Mucosa of rectum (tissue), 2 donors: ENCODE results near the gene CREBRF.
"Not testable (repeated sequence)": the region's sequence is repeated elsewhere in the genome, so short reads cannot be mapped to it uniquely, and the experiment has no call there.

ENCODE experiments used
- H3K27ac ChIP-seq, 2 donors: one replicate each; pipeline ENCODE4 v1.7.0; 2013; ENCODE audit warnings: inconsistent platforms in 2 of 2, low read depth in 2 of 2, low read length in 2 of 2
- H3K27me3 ChIP-seq, 2 donors: one replicate each; pipeline ENCODE4 v1.7.0; 2013; ENCODE audit warnings: low read length in 2 of 2; ENCODE audit not compliant: control insufficient read depth in 2 of 2, insufficient read depth in 2 of 2
- H3K36me3 ChIP-seq, 2 donors: one replicate each; pipeline ENCODE4 v1.7.0; 2013; ENCODE audit warnings: low read length in 2 of 2; ENCODE audit not compliant: control insufficient read depth in 2 of 2, insufficient read depth in 2 of 2
- H3K4me1 ChIP-seq, 2 donors: one replicate each; pipeline ENCODE4 v1.7.0; 2013; ENCODE audit warnings: low read length in 2 of 2, mild to moderate bottlenecking in 1 of 2; ENCODE audit not compliant: control insufficient read depth in 2 of 2, insufficient read depth in 2 of 2
- H3K4me3 ChIP-seq, 2 donors: one replicate each; pipeline ENCODE4 v1.7.0; 2013; ENCODE audit warnings: low read length in 2 of 2
- H3K9ac ChIP-seq, 2 donors: one replicate each; pipeline ENCODE4 v1.7.0; 2013; ENCODE audit warnings: low read length in 2 of 2, low read depth in 1 of 2, mild to moderate bottlenecking in 1 of 2
- H3K9me3 ChIP-seq, 2 donors: one replicate each; pipeline ENCODE4 v1.7.0; 2013; ENCODE audit warnings: low read length in 2 of 2; ENCODE audit not compliant: control insufficient read depth in 2 of 2
- donor health status: healthy.
- donor health status: Normal muscosa, but diverticular disease.

The CREBRF gene

DNA sequence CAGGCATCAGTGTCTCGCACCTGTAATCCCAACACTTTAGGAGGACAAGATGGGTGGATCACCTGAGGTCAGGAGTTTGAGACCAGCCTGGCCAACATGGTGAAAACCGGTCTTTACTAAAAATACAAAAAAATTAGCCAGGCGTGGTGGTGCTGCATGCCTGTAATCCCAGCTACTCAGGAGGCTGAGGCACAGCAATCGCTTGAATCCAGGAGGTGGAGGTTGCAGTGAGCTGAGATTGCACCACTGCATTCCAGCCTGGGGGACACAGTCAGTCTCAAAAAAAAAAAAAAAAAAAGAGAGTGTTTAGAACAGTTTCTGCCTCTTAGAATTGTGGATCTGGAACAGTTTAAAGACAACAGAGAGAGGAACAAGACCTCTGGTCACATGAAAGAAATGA, 20.3 kb downstream of the CREBRF start:
- not testable (repeated sequence) for H3K27ac ChIP-seq, H3K9me3 ChIP-seq, H3K4me1 ChIP-seq, H3K27me3 ChIP-seq, H3K4me3 ChIP-seq, H3K9ac ChIP-seq
- H3K36me3 ChIP-seq: peaks cover 3 to 11% of the 10 kb centered on the region in 2 donors

DNA sequence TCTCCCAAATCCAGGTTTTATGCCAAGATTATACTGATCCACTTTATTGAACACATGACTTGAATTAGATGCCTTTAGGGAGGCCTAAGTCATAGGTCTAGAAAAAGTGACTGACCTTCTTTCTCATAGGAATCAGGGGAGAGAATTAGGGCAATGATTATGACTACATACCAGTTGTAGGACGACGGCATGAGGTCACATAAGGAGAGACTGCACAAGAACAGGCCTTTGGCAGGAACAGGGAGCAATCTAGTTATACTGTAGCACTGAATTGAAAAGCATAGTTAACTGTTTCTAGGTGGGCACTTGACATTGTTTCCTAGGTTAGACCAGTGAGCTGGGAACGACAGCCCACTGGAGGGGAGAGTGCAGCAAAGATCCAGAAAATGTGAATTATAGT, 22.7 kb downstream of the CREBRF start:
- Histone ChIP-seq H3K27ac (no peak overlapping the region), H3K36me3 (peaks cover 7 to 14% of the 10 kb centered on the region in 2 donors), H3K27me3 (no peaks in the 10 kb centered on the region), H3K4me3 (no peak overlapping the region), H3K9me3 (no peaks in the 10 kb centered on the region), H3K9ac (no peak overlapping the region), H3K4me1 (no peaks in the 10 kb centered on the region)

DNA sequence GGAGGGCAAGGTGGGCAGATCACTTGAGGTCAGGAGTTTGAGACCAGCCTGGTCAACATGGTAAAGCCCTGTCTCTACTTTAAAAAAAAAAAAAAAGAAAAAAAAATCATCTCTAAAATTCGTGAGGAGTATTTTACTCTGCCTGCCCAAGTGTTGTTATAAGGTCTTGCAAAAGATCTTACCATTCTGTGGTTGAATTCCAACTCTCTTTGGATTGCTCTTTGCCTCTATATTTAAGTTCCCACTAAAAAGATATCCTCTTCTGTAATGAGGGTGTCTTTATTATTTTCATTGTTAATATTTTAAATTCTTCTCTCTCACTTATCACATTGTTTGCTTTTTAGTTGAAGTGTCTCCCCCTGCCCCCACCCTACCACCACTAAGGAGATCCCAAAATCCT, 33.4 kb downstream of the CREBRF start:
- peaks cover 7% of the 10 kb centered on the region in 2 donors for H3K4me1 ChIP-seq
- peaks cover 5 to 28% of the 10 kb centered on the region in 2 donors for H3K36me3 ChIP-seq
- H3K27ac ChIP-seq: no peak overlapping the region
- no peaks in the 10 kb centered on the region for H3K27me3 ChIP-seq
- no peaks in the 10 kb centered on the region for H3K9me3 ChIP-seq
- no peak overlapping the region for H3K4me3 ChIP-seq
- H3K9ac ChIP-seq: no peak overlapping the region

DNA sequence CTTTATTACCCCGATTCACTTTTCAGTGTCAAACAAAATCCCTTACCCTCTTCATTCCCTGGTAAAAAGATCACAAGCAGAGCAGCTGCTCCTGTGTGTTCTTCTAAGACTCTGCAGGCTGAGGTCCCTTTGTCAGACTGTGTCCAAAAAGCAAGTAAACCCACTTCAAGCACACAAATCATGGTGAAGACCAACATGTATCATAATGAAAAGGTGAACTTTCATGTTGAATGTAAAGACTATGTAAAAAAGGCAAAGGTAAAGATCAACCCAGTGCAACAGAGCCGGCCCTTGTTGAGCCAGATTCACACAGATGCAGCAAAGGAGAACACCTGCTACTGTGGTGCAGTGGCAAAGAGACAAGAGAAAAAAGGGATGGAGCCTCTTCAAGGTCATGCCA, 34.5 kb downstream of the CREBRF start:
- Histone ChIP-seq H3K4me1 (peaks cover 7% of the 10 kb centered on the region in 2 donors), H3K9ac (no peak overlapping the region), H3K9me3 (no peaks in the 10 kb centered on the region), H3K36me3 (peaks cover 5 to 27% of the 10 kb centered on the region in 2 donors), H3K4me3 (no peak overlapping the region), H3K27ac (no peak overlapping the region), H3K27me3 (no peaks in the 10 kb centered on the region)

DNA sequence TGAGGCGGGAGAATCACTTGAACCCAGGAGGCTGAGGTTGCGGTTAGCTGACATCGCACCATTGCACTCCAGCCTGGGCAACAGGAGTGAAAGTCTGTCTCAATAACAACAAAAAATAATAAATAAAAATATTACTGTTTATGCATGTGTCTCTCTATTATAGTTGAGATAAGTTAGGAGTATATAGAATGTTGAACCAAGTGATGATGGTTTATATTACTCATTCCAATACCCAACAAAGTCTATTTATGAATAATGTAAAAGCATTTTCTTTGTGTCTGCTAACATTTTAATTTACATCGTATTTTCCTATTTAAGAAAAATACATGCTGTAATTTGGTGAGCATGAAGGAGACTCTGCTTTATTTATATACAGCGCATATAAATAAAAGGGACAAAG, 35.8 kb downstream of the CREBRF start:
- peaks cover 5 to 24% of the 10 kb centered on the region in 2 donors for H3K36me3 ChIP-seq
- H3K9me3 ChIP-seq: no peaks in the 10 kb centered on the region

DNA sequence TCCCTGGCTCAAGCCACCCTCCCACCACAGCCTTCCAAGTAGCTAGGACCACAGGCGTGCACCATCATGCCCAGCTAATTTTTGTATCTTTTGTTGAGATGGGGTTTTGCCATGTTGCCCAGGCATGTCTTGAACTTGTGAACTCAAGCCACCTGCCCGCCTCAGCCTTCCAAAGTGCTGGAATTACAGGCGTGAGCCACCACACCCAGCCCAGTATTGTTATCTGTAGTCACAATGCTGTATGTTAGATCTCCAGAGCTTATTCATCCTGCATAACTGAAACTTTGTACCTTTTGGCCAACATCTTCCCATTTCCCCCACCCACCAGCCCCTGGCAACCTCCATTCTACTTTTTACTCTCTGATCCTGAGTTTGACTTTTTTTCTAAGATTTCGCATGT, 37.5 kb downstream of the CREBRF start:
- Histone ChIP-seq H3K4me1 (peaks cover 7% of the 10 kb centered on the region in 2 donors), H3K4me3 (no peak overlapping the region), H3K27ac (no peak overlapping the region), H3K9ac (no peak overlapping the region), H3K27me3 (no peaks in the 10 kb centered on the region), H3K9me3 (no peaks in the 10 kb centered on the region), H3K36me3 (peaks cover 5 to 17% of the 10 kb centered on the region in 2 donors)

More for the DNA sequence above, 35.8 kb downstream of the CREBRF start:
- Histone ChIP-seq H3K27me3 (no peaks in the 10 kb centered on the region), H3K9ac (no peak overlapping the region), H3K4me1 (peaks cover 7% of the 10 kb centered on the region in 2 donors), H3K4me3 (no peak overlapping the region), H3K27ac (no peak overlapping the region)

DNA sequence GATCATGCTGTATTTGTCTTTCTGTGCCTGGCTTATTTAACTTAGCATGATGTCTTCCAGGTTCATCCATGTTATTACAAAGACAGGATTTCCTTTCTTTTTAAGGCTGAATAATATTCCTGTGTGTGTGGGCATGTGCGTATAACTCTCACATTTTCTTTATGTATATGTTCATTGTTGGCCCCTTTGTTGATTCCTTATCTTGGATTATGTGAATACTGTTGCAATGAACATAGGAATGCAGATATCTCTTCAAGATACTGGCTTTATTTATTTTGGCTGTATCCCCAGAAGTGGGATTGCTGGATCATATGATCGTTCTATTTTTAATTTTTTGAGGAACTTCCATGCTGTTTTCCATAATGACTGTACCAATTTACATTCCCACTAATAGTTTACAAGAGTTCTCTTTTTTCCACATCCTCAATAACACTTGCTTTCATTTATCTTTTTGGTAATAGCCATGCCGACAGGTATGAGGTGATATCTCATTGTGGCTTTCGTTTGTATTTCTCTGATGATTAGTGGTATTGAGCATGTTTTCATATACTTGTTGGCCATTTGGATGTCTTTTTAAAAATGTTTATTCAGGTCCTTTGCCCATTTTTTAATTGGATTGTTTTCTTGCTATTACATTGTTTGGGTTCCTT, 38.0 kb downstream of the CREBRF start:
- Histone ChIP-seq H3K4me3 (no peak overlapping the region), H3K9ac (no peak overlapping the region), H3K27ac (no peak overlapping the region), H3K9me3 (no peaks in the 10 kb centered on the region), H3K36me3 (peaks cover 5 to 19% of the 10 kb centered on the region in 2 donors), H3K4me1 (peaks cover 7% of the 10 kb centered on the region in 2 donors), H3K27me3 (no peaks in the 10 kb centered on the region)

DNA sequence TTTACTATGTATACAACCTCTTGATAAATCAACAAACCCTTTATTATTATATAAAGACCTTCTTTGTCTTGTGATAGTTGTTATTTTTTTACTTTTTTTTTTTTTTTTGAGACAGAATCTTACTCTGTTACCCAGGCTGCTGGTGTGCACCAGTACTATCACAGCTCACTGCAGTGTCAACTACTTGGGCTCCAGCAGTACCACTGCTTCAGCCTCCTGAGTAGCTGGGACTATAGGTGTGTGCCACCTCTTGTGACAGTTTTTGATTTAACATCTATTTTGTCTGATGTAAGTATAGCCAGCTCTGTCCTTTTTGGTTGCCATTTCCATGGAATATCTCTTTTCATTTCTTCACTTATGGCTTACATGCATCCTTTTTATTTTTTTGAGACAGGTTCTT, 42.6 kb downstream of the CREBRF start:
- H3K27ac ChIP-seq: no peak overlapping the region
- peaks cover 0 to 4% of the 10 kb centered on the region in 2 donors for H3K9me3 ChIP-seq
- no peaks in the 10 kb centered on the region for H3K27me3 ChIP-seq
- H3K4me3 ChIP-seq: no peak overlapping the region
- no peak overlapping the region for H3K9ac ChIP-seq
- H3K36me3 ChIP-seq: peaks cover 0 to 2% of the 10 kb centered on the region in 2 donors
- peaks cover 2 to 6% of the 10 kb centered on the region in 2 donors for H3K4me1 ChIP-seq

DNA sequence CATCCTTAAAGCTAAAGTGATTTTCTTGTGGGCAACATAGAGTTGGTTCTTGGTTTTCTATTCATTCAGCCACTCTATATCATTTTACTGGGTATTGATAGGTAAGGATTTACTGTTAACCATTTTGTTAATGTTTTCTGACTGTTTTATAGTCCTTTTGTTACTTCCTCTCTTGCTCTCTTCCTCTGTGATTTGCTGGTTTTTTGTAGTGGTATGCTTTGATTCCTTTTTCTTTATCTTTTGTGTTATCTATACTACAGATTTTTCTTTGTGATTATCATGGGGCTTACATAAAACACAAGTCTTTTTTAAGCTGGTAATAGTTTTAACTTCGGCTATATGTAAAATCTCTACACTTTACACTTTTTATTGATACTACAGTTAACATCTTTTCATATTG, 43.3 kb downstream of the CREBRF start:
- Histone ChIP-seq H3K36me3 (peaks cover 0 to 2% of the 10 kb centered on the region in 2 donors), H3K4me1 (no peaks in the 10 kb centered on the region), H3K27me3 (no peaks in the 10 kb centered on the region), H3K9ac (no peak overlapping the region), H3K27ac (no peak overlapping the region), H3K4me3 (no peak overlapping the region), H3K9me3 (peaks cover 0 to 4% of the 10 kb centered on the region in 2 donors)

DNA sequence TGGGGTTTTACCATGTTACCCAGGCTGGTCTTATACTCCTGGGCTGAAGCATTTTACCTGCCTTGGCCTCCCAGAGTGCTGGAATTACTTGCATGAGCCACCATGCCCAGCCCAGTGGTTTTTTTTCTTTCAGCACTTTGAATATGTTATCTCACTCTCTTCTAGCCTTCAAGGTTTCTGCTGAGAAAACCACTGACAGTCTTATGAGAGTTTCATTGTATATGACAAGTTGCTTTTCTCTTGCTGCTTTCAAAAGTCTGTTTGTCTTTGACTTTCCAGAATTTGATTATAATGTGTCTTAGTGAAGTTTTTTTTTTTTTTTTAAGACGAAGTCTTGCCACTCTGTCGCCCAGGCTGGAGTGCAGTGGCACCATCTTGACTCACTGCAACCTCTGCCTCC, 45.1 kb downstream of the CREBRF start:
- Histone ChIP-seq H3K27ac (no peak overlapping the region), H3K4me1 (no peaks in the 10 kb centered on the region), H3K27me3 (no peaks in the 10 kb centered on the region), H3K9me3 (peaks cover 0 to 4% of the 10 kb centered on the region in 2 donors), H3K9ac (no peak overlapping the region), H3K36me3 (peaks cover 0 to 2% of the 10 kb centered on the region in 2 donors), H3K4me3 (no peak overlapping the region)
